Fibroblast of lung (primary cell): ENCODE results near the gene DNMBP. TPM values are rescaled to one million over a fixed set of nuclear protein-coding genes. Genes with fewer than 3 reads are reported as not detected.

Experiments used
- DNase-seq, 2 donors: peaks; one replicate each; pipeline versions ENCODE4 v3.0.0 to v3.0.0-alpha.2; 2010; ENCODE audit warnings: low read depth in 2 of 2
- H2AFZ ChIP-seq: 2 replicates; pipeline ENCODE4 v1.5.1; 2012; ENCODE audit warnings: low read length, control low read depth, inconsistent platforms
- H3K27ac ChIP-seq: 2 replicates; pipeline ENCODE4 v1.5.1; 2011; ENCODE audit warnings: low read length, control low read depth; ENCODE audit not compliant: insufficient read depth
- H3K27me3 ChIP-seq: 2 replicates; pipeline ENCODE4 v1.5.1; 2011; ENCODE audit warnings: mild to moderate bottlenecking, low read length; ENCODE audit not compliant: control insufficient read depth, insufficient read depth
- H3K36me3 ChIP-seq: 2 replicates; pipeline ENCODE4 v1.5.1; 2011; ENCODE audit warnings: low read length; ENCODE audit not compliant: control insufficient read depth, insufficient read depth
- H3K4me1 ChIP-seq: 2 replicates; pipeline ENCODE4 v1.5.1; 2011; ENCODE audit warnings: low read length; ENCODE audit not compliant: control insufficient read depth, insufficient read depth; ENCODE audit errors: extremely low read depth
- H3K4me2 ChIP-seq: 2 replicates; pipeline ENCODE4 v1.5.1; 2011; ENCODE audit warnings: low read length, control low read depth; ENCODE audit not compliant: insufficient read depth; ENCODE audit errors: extremely low read depth
- H3K4me3 ChIP-seq, 4 experiments: fragments of 200-600 bp in 1 of 4; sonication (generic) in 1 of 4; replicated peaks in 1 of 4; 2 replicates each; pipeline ENCODE4 v1.5.1; 2011 to 2016; ENCODE audit warnings: low read length in 4 of 4, low read depth in 3 of 4, mild to moderate bottlenecking in 3 of 4, control low read depth in 2 of 4, inconsistent platforms in 1 of 4, mixed read lengths in 1 of 4; ENCODE audit not compliant: insufficient read depth in 1 of 4; ENCODE audit errors: control extremely low read depth in 1 of 4
- H3K79me2 ChIP-seq: 2 replicates; pipeline ENCODE4 v1.5.1; 2012; ENCODE audit warnings: mild to moderate bottlenecking, low read length, inconsistent platforms; ENCODE audit not compliant: control insufficient read depth, insufficient read depth
- H3K9ac ChIP-seq: 2 replicates; pipeline ENCODE4 v1.5.1; 2011; ENCODE audit warnings: mild to moderate bottlenecking, low read length, control low read depth; ENCODE audit not compliant: insufficient read depth
- H3K9me3 ChIP-seq: 2 replicates; pipeline ENCODE4 v1.5.1; 2012; ENCODE audit warnings: low read depth, low read length; ENCODE audit not compliant: control insufficient read depth, insufficient read depth
- H4K20me1 ChIP-seq: 2 replicates; pipeline ENCODE4 v1.5.1; 2011; ENCODE audit warnings: low read length; ENCODE audit not compliant: control insufficient read depth, insufficient read depth; ENCODE audit errors: extremely low read depth
- CTCF ChIP-seq, 2 donors: IDR thresholded peaks in 1 of 2; conservative IDR thresholded peaks in 1 of 2; 1 replicate in 1 of 2; 2 replicates in 1 of 2; pipeline ENCODE4 v1.5.1; 2011 to 2012; ENCODE audit warnings: low read length in 2 of 2, control low read depth in 1 of 2, inconsistent platforms in 1 of 2, low read depth in 1 of 2, mild to moderate bottlenecking in 1 of 2
- EZH2 ChIP-seq: IDR thresholded peaks from 2 replicates; pipeline ENCODE4 v1.5.1; 2012; ENCODE audit warnings: low read length, control low read depth, mild to moderate bottlenecking; ENCODE audit errors: missing control alignments
- polyA plus RNA-seq, 2 donors: library from polyadenylated mRNA; depleted of rRNA in 1 of 2; stranded (reverse) in 1 of 2; unstranded in 1 of 2; fragments of >200 nt; gene quantifications; 2 replicates each; pipeline ENCODE4 v1.2.1, GENCODE V29; 2011 to 2012; ENCODE audit warnings: missing spikeins in 1 of 2
- total RNA-seq: library from RNA; depleted of rRNA; stranded (reverse); fragments of >200 nt; gene quantifications from 2 replicates; pipeline ENCODE4 v1.2.1, GENCODE V29; 2014

Gene DNMBP
- total and polyA plus RNA-seq, 2 donors (not counting 1 experiment from before 2014, with no cell fraction given) = 12.9 to 21.2 TPM

DNA sequence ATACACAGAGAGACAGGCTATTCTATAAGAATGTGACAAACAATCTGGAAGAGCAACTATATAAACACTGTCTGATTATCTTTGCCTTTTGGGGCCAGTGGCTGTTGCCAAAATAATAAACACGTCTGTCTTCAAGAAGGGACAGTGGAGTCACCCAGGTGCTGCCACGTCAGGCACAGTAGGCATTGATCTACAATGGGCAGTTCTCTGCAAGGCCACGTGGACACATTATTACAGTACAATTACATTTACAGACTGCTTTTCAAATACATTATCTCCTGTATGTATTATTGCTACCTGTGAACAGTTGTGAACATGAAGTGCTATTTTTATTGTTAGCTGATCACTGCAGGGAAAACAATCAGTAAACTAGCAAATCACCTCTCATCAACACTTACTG, 14.0 kb downstream of the DNMBP start:
- DNase-seq = no peak
- H3K9ac ChIP-seq = no peak overlapping the region
- peaks cover 86% of the 10 kb centered on the region for H3K79me2 ChIP-seq
- H3K4me2 ChIP-seq = no peak overlapping the region
- H2AFZ ChIP-seq = no peak overlapping the region
- H3K4me1 ChIP-seq = peaks cover 13% of the 10 kb centered on the region
- H3K9me3 ChIP-seq = no peaks in the 10 kb centered on the region
- TF ChIP-seq CTCF (conservative IDR thresholded peaks at IDR 0.05 in 1 of 2, IDR thresholded peaks at IDR 0.05 in 1 of 2; ENCODE audit: low read depth in 1 of 2, low read length in 2 of 2) (no peak), EZH2 (no peak)
- no peaks in the 10 kb centered on the region for H3K27me3 ChIP-seq
- no peaks in the 10 kb centered on the region for H3K36me3 ChIP-seq
- peak overlapping the region; percentile 36 for H3K27ac ChIP-seq
- H3K4me3 ChIP-seq = no peak overlapping the region
- H4K20me1 ChIP-seq = no peaks in the 10 kb centered on the region

DNA sequence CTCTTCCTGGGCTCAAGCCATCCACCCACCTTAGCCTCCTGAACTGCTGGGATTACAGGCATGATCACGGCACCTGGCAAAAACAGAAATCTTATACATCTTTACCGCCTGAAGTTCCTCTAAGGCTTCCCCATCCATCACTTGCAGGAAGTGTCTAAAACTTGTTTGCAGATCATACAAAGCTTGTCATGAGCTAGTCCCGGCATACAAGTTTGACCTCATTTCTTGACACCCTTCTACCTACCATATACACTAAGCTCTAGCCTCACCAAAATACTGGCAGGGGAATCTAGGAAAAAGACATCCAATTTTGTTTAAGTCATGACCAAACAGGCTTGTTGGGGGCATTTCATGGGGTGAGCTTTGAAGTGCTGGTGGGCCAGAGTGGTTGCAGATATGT, 14.5 kb downstream of the DNMBP start:
- H3K4me3 ChIP-seq = no peak overlapping the region
- H3K36me3 ChIP-seq = no peaks in the 10 kb centered on the region
- no peak for DNase-seq
- H3K9ac ChIP-seq = no peak overlapping the region
- H2AFZ ChIP-seq = no peak overlapping the region
- H4K20me1 ChIP-seq = no peaks in the 10 kb centered on the region
- H3K27ac ChIP-seq = peak overlapping the region; percentile 36
- H3K79me2 ChIP-seq = peaks cover 85% of the 10 kb centered on the region
- no peaks in the 10 kb centered on the region for H3K27me3 ChIP-seq
- no peaks in the 10 kb centered on the region for H3K9me3 ChIP-seq
- no peak overlapping the region for H3K4me2 ChIP-seq
- H3K4me1 ChIP-seq = peaks cover 11% of the 10 kb centered on the region
- TF ChIP-seq CTCF (conservative IDR thresholded peaks at IDR 0.05 in 1 of 2, IDR thresholded peaks at IDR 0.05 in 1 of 2; ENCODE audit: low read depth in 1 of 2, low read length in 2 of 2) (no peak), EZH2 (no peak)

DNA sequence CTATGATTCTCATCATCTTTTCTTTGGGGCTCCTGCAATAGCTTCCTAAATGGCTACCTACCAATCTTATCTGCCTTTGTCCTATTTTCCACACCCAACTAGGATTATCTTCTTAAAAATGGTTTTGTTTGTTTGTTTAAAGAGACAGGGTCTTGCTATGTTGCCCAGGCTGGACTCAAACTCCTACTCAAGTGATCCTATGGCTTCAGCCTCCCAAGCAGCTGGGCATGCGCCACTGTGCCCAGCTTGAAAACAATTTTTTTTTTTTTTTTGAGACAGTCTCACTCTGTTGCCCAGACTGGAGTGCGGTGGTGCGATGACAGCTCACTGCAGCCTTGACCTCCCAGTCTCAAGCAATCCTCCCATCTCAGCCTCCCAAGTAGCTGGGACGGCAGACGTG, 14.9 kb downstream of the DNMBP start:
- TF ChIP-seq CTCF (conservative IDR thresholded peaks at IDR 0.05 in 1 of 2, IDR thresholded peaks at IDR 0.05 in 1 of 2; ENCODE audit: low read depth in 1 of 2, low read length in 2 of 2) (no peak), EZH2 (no peak)
- Histone ChIP-seq H3K4me3 (no peak overlapping the region), H3K4me2 (peak overlapping the region; percentile 25), H3K27me3 (no peaks in the 10 kb centered on the region), H3K79me2 (peaks cover 85% of the 10 kb centered on the region), H3K27ac (peak overlapping the region; percentile 36), H3K9ac (no peak overlapping the region), H2AFZ (no peak overlapping the region), H4K20me1 (no peaks in the 10 kb centered on the region), H3K4me1 (peaks cover 9% of the 10 kb centered on the region), H3K9me3 (no peaks in the 10 kb centered on the region), H3K36me3 (no peaks in the 10 kb centered on the region)
- DNase-seq = no peak
